GM23338 (cell line): ENCODE measurements around the gene CLIP1. TPM values are rescaled to one million over a fixed set of nuclear protein-coding genes. Genes with fewer than 3 reads are reported as not detected.

Experiments used
- ATAC-seq: fragments of 200-7000 bp; cut with Tn5 transposase; 3 replicates; pipeline ENCODE4 v1.9.1; 2020
- DNase-seq: peaks from one replicate; pipeline ENCODE4 v3.0.0-alpha.2; 2015; ENCODE audit warnings: low spot score
- H2AFZ ChIP-seq: fragments of 200-600 bp; sonication (generic); 2 replicates; pipeline ENCODE4 v1.8.0; 2016; ENCODE audit warnings: antibody characterized with exemption, mild to moderate bottlenecking, moderate library complexity
- H3F3A ChIP-seq: fragments of 200-600 bp; sonication (generic); replicated peaks from 2 replicates; pipeline ENCODE4 v1.8.0; 2017; ENCODE audit warnings: antibody characterized with exemption, mixed run types, low read depth
- H3K27ac ChIP-seq: fragments of 200-600 bp; sonication (generic); 2 replicates; pipeline ENCODE4 v1.6.1; 2016; ENCODE audit warnings: low read depth
- H3K27me3 ChIP-seq: fragments of 200-600 bp; sonication (generic); 2 replicates; pipeline ENCODE4 v1.8.0; 2016; ENCODE audit warnings: mild to moderate bottlenecking, mixed run types, moderate library complexity; ENCODE audit not compliant: insufficient read depth
- H3K36me3 ChIP-seq: fragments of 200-600 bp; sonication (generic); 2 replicates; pipeline ENCODE4 v1.8.0; 2016; ENCODE audit warnings: mild to moderate bottlenecking; ENCODE audit not compliant: insufficient read depth
- H3K4me1 ChIP-seq: fragments of 200-600 bp; sonication (generic); 2 replicates; pipeline ENCODE4 v1.8.0; 2016; ENCODE audit warnings: mild to moderate bottlenecking, moderate library complexity; ENCODE audit not compliant: insufficient read depth
- H3K4me2 ChIP-seq: fragments of 200-600 bp; sonication (generic); 2 replicates; pipeline ENCODE4 v1.7.1; 2017; ENCODE audit warnings: mixed run types
- H3K4me3 ChIP-seq: fragments of 200-600 bp; sonication (generic); 2 replicates; pipeline ENCODE4 v1.6.1; 2016; ENCODE audit warnings: mixed run types
- H3K79me2 ChIP-seq: fragments of 200-600 bp; sonication (generic); replicated peaks from 2 replicates; pipeline ENCODE4 v1.8.0; 2017; ENCODE audit warnings: mild to moderate bottlenecking; ENCODE audit not compliant: insufficient read depth
- H3K9me2 ChIP-seq: fragments of 200-600 bp; sonication (generic); 2 replicates; pipeline ENCODE4 v1.8.0; 2017; ENCODE audit not compliant: insufficient read depth
- H4K20me1 ChIP-seq: fragments of 200-600 bp; sonication (generic); replicated peaks from 2 replicates; pipeline ENCODE4 v1.8.0; 2017; ENCODE audit warnings: mild to moderate bottlenecking; ENCODE audit not compliant: insufficient read depth
- H3K27ac Mint-ChIP-seq: 2 replicates; pipeline ENCODE4 v1.8.0; 2020; ENCODE audit warnings: inconsistent platforms, mild to moderate bottlenecking, moderate library complexity, mixed read lengths
- H3K27me3 Mint-ChIP-seq: 3 replicates; pipeline ENCODE4 v1.8.0; 2022; ENCODE audit warnings: low read depth, mild to moderate bottlenecking, moderate library complexity, mixed read lengths, inconsistent platforms; ENCODE audit not compliant: insufficient read depth, poor library complexity
- H3K36me3 Mint-ChIP-seq: 3 replicates; pipeline ENCODE4 v1.8.0; 2021; ENCODE audit warnings: low read depth, mild to moderate bottlenecking, inconsistent platforms, moderate library complexity, mixed read lengths
- H3K4me1 Mint-ChIP-seq: 3 replicates; pipeline ENCODE4 v1.8.0; 2020; ENCODE audit warnings: mild to moderate bottlenecking, inconsistent platforms, mixed read lengths
- H3K4me3 Mint-ChIP-seq: 3 replicates; pipeline ENCODE4 v1.8.0; 2021; ENCODE audit warnings: moderate library complexity, mild to moderate bottlenecking, inconsistent platforms, mixed read lengths
- H3K9me3 Mint-ChIP-seq: 3 replicates; pipeline ENCODE4 v1.8.0; 2020; ENCODE audit warnings: moderate library complexity, mild to moderate bottlenecking, inconsistent platforms, mixed read lengths
- CTCF ChIP-seq, 2 experiments: fragments of 200-600 bp in 1 of 2; sonication (generic) in 1 of 2; conservative IDR thresholded peaks; 2 replicates each; pipeline versions ENCODE4 v1.5.1 to v1.6.1; 2016 to 2017; ENCODE audit warnings: antibody characterized with exemption in 2 of 2, low read depth in 2 of 2, mild to moderate bottlenecking in 2 of 2, moderate library complexity in 1 of 2
- EZH2 ChIP-seq: fragments of 200-600 bp; sonication (generic); IDR thresholded peaks from one replicate; pipeline ENCODE4 v1.8.0; 2017; ENCODE audit warnings: antibody characterized with exemption, mild to moderate bottlenecking, low read depth; ENCODE audit not compliant: unreplicated experiment
- EZH2phosphoT487 ChIP-seq: fragments of 200-600 bp; sonication (generic); IDR thresholded peaks from one replicate; pipeline ENCODE4 v1.8.1; 2018; ENCODE audit warnings: antibody characterized with exemption; ENCODE audit not compliant: unreplicated experiment
- JUNB ChIP-seq: IDR thresholded peaks from one replicate; pipeline ENCODE4 v1.6.1; 2016; ENCODE audit warnings: antibody characterized with exemption; ENCODE audit not compliant: unreplicated experiment
- polyA plus RNA-seq: library from polyadenylated mRNA; unstranded; fragments of >200 nt; fragmentation: Nextera tagmentation; extraction: Ambion mirVana; gene quantifications from 2 replicates; pipeline ENCODE4 v1.2.1, GENCODE V29; 2016
- total RNA-seq: library from RNA; depleted of rRNA; stranded (reverse); fragments of >200 nt; shearing (Covaris generic); gene quantifications from 2 replicates; pipeline ENCODE4 v1.2.3, GENCODE V29; 2014
- TF ChIP-seq, protein P1 (sequence below): fragments of 250-450 bp; sonication (Bioruptor Pico); IDR thresholded peaks from 2 replicates; pipeline ENCODE4 v1.5.0; 2020; ENCODE audit warnings: mild to moderate bottlenecking, moderate library complexity
- TF ChIP-seq, protein P2 (sequence below): IDR thresholded peaks from one replicate; pipeline ENCODE4 v1.6.1; 2018; ENCODE audit warnings: antibody characterized with exemption; ENCODE audit not compliant: unreplicated experiment

Gene CLIP1
- total and polyA plus RNA-seq, 2 experiments from 2014 or later, result 11.5 to 21.1 TPM

DNA sequence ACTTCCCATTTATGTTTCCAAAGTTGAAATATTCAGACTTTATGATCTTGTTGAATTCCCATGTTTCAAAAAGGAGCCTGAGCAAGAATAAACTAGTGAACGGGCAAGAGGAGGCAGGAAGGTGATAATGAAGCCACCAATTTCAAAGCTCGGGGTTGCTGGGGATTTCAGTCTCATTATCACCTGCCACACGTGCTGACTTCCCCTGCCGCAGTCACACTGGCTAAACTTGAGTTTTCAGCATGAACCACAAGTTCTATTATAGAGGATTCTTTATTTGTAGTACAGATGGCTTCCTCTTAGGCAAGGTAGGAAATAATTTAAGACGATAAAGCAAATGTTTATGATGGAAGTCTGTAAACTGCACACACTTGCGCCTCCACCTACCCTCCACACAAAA is 178.5 kb downstream of the CLIP1 start (continued):
- TF ChIP-seq, protein P1, sequence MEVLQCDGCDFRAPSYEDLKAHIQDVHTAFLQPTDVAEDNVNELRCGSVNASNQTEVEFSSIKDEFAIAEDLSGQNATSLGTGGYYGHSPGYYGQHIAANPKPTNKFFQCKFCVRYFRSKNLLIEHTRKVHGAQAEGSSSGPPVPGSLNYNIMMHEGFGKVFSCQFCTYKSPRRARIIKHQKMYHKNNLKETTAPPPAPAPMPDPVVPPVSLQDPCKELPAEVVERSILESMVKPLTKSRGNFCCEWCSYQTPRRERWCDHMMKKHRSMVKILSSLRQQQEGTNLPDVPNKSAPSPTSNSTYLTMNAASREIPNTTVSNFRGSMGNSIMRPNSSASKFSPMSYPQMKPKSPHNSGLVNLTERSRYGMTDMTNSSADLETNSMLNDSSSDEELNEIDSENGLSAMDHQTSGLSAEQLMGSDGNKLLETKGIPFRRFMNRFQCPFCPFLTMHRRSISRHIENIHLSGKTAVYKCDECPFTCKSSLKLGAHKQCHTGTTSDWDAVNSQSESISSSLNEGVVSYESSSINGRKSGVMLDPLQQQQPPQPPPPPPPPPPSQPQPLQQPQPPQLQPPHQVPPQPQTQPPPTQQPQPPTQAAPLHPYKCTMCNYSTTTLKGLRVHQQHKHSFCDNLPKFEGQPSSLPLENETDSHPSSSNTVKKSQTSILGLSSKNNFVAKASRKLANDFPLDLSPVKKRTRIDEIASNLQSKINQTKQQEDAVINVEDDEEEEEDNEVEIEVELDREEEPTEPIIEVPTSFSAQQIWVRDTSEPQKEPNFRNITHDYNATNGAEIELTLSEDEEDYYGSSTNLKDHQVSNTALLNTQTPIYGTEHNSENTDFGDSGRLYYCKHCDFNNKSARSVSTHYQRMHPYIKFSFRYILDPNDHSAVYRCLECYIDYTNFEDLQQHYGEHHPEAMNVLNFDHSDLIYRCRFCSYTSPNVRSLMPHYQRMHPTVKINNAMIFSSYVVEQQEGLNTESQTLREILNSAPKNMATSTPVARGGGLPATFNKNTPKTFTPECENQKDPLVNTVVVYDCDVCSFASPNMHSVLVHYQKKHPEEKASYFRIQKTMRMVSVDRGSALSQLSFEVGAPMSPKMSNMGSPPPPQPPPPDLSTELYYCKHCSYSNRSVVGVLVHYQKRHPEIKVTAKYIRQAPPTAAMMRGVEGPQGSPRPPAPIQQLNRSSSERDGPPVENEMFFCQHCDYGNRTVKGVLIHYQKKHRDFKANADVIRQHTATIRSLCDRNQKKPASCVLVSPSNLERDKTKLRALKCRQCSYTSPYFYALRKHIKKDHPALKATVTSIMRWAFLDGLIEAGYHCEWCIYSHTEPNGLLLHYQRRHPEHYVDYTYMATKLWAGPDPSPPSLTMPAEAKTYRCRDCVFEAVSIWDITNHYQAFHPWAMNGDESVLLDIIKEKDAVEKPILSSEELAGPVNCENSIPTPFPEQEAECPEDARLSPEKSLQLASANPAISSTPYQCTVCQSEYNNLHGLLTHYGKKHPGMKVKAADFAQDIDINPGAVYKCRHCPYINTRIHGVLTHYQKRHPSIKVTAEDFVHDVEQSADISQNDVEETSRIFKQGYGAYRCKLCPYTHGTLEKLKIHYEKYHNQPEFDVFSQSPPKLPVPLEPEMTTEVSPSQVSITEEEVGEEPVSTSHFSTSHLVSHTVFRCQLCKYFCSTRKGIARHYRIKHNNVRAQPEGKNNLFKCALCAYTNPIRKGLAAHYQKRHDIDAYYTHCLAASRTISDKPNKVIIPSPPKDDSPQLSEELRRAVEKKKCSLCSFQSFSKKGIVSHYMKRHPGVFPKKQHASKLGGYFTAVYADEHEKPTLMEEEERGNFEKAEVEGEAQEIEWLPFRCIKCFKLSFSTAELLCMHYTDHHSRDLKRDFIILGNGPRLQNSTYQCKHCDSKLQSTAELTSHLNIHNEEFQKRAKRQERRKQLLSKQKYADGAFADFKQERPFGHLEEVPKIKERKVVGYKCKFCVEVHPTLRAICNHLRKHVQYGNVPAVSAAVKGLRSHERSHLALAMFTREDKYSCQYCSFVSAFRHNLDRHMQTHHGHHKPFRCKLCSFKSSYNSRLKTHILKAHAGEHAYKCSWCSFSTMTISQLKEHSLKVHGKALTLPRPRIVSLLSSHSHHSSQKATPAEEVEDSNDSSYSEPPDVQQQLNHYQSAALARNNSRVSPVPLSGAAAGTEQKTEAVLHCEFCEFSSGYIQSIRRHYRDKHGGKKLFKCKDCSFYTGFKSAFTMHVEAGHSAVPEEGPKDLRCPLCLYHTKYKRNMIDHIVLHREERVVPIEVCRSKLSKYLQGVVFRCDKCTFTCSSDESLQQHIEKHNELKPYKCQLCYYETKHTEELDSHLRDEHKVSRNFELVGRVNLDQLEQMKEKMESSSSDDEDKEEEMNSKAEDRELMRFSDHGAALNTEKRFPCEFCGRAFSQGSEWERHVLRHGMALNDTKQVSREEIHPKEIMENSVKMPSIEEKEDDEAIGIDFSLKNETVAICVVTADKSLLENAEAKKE, result no peak

DNA sequence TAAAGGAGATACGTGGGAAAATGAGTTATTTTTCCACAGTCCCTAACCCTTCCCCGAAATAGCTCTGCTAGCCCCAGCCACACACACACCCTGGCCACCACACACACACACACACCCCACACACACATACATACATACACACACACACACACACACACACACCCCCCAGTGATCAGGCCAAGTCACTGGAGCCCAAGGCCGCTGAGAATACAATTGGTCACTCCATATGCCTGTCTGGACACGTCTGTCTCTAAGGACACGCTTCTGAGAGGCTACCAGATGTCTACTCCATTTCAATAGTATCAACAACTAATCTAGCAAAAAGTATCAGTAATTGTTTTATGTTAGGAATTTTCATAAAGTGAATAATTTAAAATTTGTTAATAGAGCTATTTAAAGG is 183.6 kb downstream of the CLIP1 start:
- H3K4me2 ChIP-seq, result no peak overlapping the region
- no peaks in the 10 kb centered on the region for H3K27me3 ChIP-seq
- Mint-ChIP-seq H3K36me3 (peaks cover 44% of the 10 kb centered on the region), H3K4me3 (no peak overlapping the region), H3K4me1 (no peaks in the 10 kb centered on the region), H3K27me3 (peaks cover 2% of the 10 kb centered on the region), H3K27ac (no peak overlapping the region), H3K9me3 (no peaks in the 10 kb centered on the region; the same call in 2 of the 3 replicates)
- no peak for ATAC-seq
- no peaks in the 10 kb centered on the region for H3K4me1 ChIP-seq
- H3F3A ChIP-seq, result no peaks in the 10 kb centered on the region
- no peaks in the 10 kb centered on the region for H4K20me1 ChIP-seq
- H3K9me2 ChIP-seq, result no peaks in the 10 kb centered on the region
- H3K27ac ChIP-seq, result no peak overlapping the region
- TF ChIP-seq CTCF (conservative IDR thresholded peaks at IDR 0.05; ENCODE audit: low read depth in 2 of 2), result no peak
- no peak for TF ChIP-seq EZH2phosphoT487
- TF ChIP-seq, protein P2, sequence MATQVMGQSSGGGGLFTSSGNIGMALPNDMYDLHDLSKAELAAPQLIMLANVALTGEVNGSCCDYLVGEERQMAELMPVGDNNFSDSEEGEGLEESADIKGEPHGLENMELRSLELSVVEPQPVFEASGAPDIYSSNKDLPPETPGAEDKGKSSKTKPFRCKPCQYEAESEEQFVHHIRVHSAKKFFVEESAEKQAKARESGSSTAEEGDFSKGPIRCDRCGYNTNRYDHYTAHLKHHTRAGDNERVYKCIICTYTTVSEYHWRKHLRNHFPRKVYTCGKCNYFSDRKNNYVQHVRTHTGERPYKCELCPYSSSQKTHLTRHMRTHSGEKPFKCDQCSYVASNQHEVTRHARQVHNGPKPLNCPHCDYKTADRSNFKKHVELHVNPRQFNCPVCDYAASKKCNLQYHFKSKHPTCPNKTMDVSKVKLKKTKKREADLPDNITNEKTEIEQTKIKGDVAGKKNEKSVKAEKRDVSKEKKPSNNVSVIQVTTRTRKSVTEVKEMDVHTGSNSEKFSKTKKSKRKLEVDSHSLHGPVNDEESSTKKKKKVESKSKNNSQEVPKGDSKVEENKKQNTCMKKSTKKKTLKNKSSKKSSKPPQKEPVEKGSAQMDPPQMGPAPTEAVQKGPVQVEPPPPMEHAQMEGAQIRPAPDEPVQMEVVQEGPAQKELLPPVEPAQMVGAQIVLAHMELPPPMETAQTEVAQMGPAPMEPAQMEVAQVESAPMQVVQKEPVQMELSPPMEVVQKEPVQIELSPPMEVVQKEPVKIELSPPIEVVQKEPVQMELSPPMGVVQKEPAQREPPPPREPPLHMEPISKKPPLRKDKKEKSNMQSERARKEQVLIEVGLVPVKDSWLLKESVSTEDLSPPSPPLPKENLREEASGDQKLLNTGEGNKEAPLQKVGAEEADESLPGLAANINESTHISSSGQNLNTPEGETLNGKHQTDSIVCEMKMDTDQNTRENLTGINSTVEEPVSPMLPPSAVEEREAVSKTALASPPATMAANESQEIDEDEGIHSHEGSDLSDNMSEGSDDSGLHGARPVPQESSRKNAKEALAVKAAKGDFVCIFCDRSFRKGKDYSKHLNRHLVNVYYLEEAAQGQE, result no peak
- no peak for TF ChIP-seq JUNB
- no peak for TF ChIP-seq EZH2
- H3K36me3 ChIP-seq, result peaks cover 4% of the 10 kb centered on the region
- no peak overlapping the region for H2AFZ ChIP-seq
- DNase-seq, result no peak
- H3K79me2 ChIP-seq, result no peaks in the 10 kb centered on the region; the same call in 1 of the 2 replicates
- H3K4me3 ChIP-seq, result no peak overlapping the region
